VCaP (cell line): ENCODE results near the gene RSPH3.

Experiments
- H3K27ac ChIP-seq: fragments of 450-650 bp; 2 replicates; pipeline ENCODE4 v1.5.1; 2017
- TF ChIP-seq, protein P1 (sequence below): fragments of 450-650 bp; conservative IDR thresholded peaks from 2 replicates; pipeline ENCODE4 v1.5.1; 2017; ENCODE audit warnings: mild to moderate bottlenecking, moderate library complexity

RSPH3 gene

DNA sequence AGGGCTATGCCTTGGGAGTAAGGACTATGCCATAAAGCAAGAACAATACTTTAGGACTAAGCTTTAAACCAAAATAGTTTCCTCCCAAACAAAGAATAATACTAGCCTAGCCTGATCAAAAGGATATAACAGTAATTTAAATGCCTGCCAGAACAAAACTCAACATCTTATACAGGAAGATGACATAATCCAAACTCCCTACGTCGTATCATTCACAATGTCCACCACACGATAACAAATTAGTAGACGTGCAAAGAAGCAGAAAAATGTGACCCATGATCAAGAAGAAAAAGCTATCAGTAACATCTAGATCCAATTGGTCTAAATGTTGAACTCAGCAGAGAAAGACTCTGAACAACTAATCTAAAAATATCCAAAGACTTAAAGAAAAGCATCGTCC, 65.8 kb downstream of the RSPH3 start:
- TF ChIP-seq, protein P1, sequence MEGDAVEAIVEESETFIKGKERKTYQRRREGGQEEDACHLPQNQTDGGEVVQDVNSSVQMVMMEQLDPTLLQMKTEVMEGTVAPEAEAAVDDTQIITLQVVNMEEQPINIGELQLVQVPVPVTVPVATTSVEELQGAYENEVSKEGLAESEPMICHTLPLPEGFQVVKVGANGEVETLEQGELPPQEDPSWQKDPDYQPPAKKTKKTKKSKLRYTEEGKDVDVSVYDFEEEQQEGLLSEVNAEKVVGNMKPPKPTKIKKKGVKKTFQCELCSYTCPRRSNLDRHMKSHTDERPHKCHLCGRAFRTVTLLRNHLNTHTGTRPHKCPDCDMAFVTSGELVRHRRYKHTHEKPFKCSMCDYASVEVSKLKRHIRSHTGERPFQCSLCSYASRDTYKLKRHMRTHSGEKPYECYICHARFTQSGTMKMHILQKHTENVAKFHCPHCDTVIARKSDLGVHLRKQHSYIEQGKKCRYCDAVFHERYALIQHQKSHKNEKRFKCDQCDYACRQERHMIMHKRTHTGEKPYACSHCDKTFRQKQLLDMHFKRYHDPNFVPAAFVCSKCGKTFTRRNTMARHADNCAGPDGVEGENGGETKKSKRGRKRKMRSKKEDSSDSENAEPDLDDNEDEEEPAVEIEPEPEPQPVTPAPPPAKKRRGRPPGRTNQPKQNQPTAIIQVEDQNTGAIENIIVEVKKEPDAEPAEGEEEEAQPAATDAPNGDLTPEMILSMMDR: no peak
- no peak overlapping the region for H3K27ac ChIP-seq

DNA sequence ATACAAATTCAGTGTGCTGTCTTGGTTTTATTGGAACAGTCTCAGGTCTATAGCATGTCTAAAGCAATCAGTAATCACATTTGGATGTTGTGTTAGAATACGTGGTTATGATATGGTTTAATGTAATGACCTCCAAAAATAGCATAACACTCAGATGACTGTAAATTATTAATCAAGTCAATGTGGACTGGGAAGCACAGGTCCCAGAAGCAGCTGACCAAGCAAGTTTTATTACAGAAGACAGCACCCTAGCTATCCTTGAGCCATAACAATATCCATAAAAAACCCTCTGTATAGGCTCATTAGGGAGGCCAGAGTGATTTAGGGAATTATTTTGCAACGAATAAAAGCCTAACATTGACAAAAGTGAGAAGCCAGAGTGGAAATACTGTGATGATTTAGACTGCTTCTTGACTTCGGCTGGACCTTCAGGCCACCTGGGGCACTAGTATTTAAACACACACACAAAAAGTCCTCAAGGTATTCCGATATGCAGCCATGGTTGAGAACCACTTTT, 66.9 kb downstream of the RSPH3 start:
- no peak overlapping the region for H3K27ac ChIP-seq
- TF ChIP-seq, protein P1: no peak

DNA sequence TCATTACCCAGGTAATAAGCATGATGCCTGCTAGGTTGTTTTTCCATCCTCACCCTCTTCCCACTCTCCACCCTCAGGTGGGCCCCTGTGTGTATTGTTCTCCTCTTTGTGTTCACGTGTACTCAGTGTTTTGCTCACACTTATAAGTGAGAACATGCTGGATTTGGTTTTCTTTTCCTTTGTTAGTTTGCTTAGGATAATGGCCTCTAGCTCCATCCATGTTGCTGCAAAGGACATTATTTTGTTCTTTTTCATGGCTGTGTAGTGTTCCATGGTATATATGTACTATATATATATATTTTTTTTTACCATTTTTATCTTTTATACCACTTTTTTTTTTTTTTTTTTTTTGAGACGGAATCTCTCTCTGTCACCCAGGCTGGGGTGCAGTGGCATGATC, 71.9 kb downstream of the RSPH3 start:
- H3K27ac ChIP-seq: no peak overlapping the region
- TF ChIP-seq, protein P1: no peak

DNA sequence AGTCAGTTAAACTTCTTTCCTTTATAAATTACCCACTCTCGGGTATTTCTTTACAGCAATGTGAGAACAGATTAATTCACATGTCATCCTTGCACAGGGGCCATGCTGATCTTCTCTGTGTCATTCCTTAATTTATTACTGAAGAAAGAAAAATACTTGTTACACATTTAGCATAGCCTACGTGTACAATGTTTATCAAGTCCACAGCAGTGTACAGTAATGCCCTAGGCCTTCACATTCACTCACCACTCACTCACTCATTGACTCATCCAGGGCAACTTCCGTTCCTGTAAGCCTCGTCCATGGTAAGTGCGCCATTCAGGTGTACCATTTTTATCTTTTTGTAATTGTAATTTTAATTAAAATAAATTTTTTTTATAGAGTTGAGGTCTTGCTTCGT, 73.6 kb downstream of the RSPH3 start:
- no peak overlapping the region for H3K27ac ChIP-seq

DNA sequence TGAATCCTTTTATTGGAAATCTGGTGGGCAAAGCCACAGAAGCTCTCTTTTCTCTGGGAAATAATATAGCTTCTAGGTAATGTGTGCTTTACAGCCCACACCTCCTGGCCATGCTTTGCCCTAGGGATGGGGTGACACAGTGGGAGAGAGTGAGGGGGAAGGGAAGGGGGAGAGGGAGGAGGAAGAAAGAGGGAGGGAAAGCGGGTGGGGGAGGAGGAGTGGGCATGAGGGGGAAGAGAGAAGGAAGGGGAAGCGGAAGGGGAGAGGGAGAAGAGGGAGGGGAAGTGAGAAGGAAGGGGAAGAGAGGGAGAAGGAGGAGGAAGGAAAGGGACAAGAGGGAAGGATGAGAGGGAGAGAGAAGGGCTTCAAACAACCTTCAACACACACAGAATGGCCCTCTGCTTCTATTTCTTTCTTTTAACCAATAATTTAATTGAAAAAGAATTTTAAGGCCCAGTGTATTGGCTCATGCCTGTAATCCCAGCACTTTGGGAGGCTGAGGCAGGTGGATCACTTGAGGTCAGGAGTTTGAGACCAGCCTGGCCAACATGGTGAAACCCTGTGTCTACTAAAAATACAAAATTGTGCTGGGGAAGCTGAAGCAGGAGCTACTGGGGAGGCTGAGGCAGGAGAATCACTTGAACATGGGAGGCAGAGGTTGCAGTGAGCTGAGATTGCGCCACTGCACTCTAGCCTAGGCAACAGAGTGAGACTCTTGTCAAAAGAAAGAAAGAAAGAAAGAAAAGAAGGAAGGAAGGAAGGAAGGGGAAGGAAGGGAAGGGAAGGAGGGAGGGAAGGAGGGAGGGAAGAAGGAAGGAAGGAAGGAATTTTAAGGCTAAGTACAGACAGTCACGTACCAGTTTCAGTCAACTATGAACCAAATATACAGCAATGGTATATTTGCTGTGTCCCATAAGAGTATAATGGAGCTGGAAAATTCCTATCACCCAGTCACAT, 75.2 kb downstream of the RSPH3 start:
- TF ChIP-seq, protein P1: no peak
- no peak overlapping the region for H3K27ac ChIP-seq

More for the DNA sequence above, 73.6 kb downstream of the RSPH3 start:
- TF ChIP-seq, protein P1: no peak

DNA sequence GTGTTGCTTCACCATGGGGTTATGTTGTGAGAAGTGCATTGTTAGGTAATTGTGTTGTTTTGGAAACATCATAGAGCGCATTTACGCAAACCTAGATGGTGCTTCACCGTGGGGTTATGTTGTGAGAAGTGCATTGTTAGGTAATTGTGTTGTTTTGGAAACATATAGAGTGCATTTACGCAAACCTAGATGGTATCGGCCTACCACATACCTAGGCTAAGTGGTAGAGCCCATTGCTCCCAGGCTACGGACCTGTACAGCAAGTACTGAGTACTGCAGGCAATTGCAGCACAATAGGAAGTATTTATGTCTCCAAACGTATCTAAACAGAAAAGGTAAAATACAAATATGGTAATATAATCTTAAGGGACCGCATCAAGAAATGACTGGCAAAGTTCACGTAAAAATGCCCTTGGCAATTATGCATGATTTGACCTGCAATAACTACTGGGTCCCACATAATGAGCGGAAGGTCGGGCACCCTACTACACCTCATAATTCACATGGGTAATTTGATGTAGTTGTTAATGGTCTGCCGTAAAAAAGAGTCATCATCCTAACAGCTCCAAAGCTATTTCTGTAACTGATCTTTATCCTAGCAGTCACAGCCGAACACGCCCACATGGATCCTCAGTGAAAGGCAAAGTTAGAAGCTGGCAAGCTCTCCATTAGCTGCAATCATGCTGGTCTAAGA, 76.0 kb downstream of the RSPH3 start:
- TF ChIP-seq, protein P1: no peak
- no peak overlapping the region for H3K27ac ChIP-seq
